A549 (cell line): ENCODE data around the gene SPTLC3. TPM values are rescaled to one million over a fixed set of nuclear protein-coding genes. Genes with fewer than 3 reads are reported as not detected.

Experiments used
- ATAC-seq, 2 experiments: fragments of 200-7000 bp in 1 of 2; fragments of >200 bp in 1 of 2; cut with Nextera tagmentation in 1 of 2; cut with Tn5 transposase in 1 of 2; 3 replicates each; pipeline versions ENCODE4 v1.8.0 to v1.9.1; 2018 to 2020; ENCODE audit warnings: mild to moderate bottlenecking in 1 of 2, moderate library complexity in 1 of 2
- CTCF ChIA-PET: fragments of 300-600 bp; sonication (Branson Sonifier 250); formaldehyde crosslinking; extraction: SDS; loops from one replicate; lab custom pipeline; 2021; ENCODE audit warnings: antibody characterized with exemption, inconsistent platforms; lab: Yijun Ruan, JAX
- POLR2A ChIA-PET: fragments of 350-600 bp; formaldehyde crosslinking; extraction: SDS; loops from one replicate; lab custom pipeline; 2021; ENCODE audit warnings: antibody characterized with exemption, inconsistent platforms; lab: Yijun Ruan, JAX
- DNase-seq, 2 experiments: peaks; one replicate each; pipeline versions ENCODE4 v3.0.0 to v3.0.0-alpha.2; 2011 to 2016; ENCODE audit warnings: low read depth in 1 of 2, low spot score in 1 of 2
- FAIRE-seq: peaks from 2 replicates; lab custom pipeline; 2011; peaks lifted over from hg19 to GRCh38; lab: Jason Lieb, UNC
- H3K27ac ChIP-seq, 2 experiments: fragments of >200 bp; sonication (Bioruptor Twin); formaldehyde crosslinking; 3 replicates each; pipeline ENCODE4 v1.5.1; 2016 to 2017
- H3K4me1 ChIP-seq: fragments of >200 bp; sonication (Bioruptor Twin); formaldehyde crosslinking; 3 replicates; pipeline ENCODE4 v1.6.1; 2016
- H3K4me2 ChIP-seq: fragments of >200 bp; sonication (Bioruptor Twin); formaldehyde crosslinking; 3 replicates; pipeline ENCODE4 v1.6.1; 2016
- H3K4me3 ChIP-seq: fragments of >200 bp; sonication (Bioruptor Twin); formaldehyde crosslinking; 3 replicates; pipeline ENCODE4 v1.5.1; 2016
- H3K9me3 ChIP-seq: fragments of >200 bp; sonication (Bioruptor Twin); formaldehyde crosslinking; 3 replicates; pipeline ENCODE4 v1.6.1; 2016
- BHLHE40 ChIP-seq: IDR thresholded peaks from 2 replicates; pipeline ENCODE4 v1.6.1; 2012; ENCODE audit warnings: low read depth, low read length, inconsistent platforms
- CEBPB ChIP-seq, 2 experiments: fragments of >200 bp in 1 of 2; sonication (Bioruptor Twin) in 1 of 2; formaldehyde crosslinking in 1 of 2; IDR thresholded peaks; 2 replicates each; pipeline ENCODE4 v1.6.1; 2012 to 2016
- CHD2 ChIP-seq: fragments of 150-350 bp; IDR thresholded peaks from 2 replicates; pipeline ENCODE4 v1.6.1; 2014; ENCODE audit warnings: low read length; ENCODE audit not compliant: partially characterized antibody
- EHF ChIP-seq: fragments of 250-450 bp; sonication (Bioruptor Pico); IDR thresholded peaks from 2 replicates; pipeline ENCODE4 v1.5.0; 2020; ENCODE audit warnings: mild to moderate bottlenecking
- EHMT2 ChIP-seq: fragments of 200-600 bp; sonication (generic); IDR thresholded peaks from 2 replicates; pipeline ENCODE4 v1.6.1; 2016; ENCODE audit warnings: antibody characterized with exemption, low read depth, mild to moderate bottlenecking, moderate library complexity
- EP300 ChIP-seq, 2 experiments: fragments of >200 bp; sonication (Bioruptor Twin); formaldehyde crosslinking; IDR thresholded peaks; 2 replicates in 1 of 2; 3 replicates in 1 of 2; pipeline ENCODE4 v1.6.1; 2016 to 2017
- ESRRA ChIP-seq: fragments of 150-350 bp; IDR thresholded peaks from 2 replicates; pipeline ENCODE4 v1.6.1; 2014; ENCODE audit warnings: mild to moderate bottlenecking, low read length, borderline replicate concordance
- FOSB ChIP-seq: fragments of 250-450 bp; sonication (Bioruptor Pico); IDR thresholded peaks from 2 replicates; pipeline ENCODE4 v1.5.0; 2020; ENCODE audit warnings: mild to moderate bottlenecking, moderate library complexity
- HDAC2 ChIP-seq: fragments of 200-600 bp; sonication (generic); IDR thresholded peaks from 2 replicates; pipeline ENCODE4 v1.6.1; 2016
- HEYL ChIP-seq: fragments of 250-450 bp; sonication (Bioruptor Pico); IDR thresholded peaks from 2 replicates; pipeline ENCODE4 v1.8.0; 2021; ENCODE audit warnings: mild to moderate bottlenecking, moderate library complexity
- JUN ChIP-seq, 2 experiments: fragments of >200 bp; sonication (Bioruptor Twin); formaldehyde crosslinking; IDR thresholded peaks; 2 replicates in 1 of 2; 3 replicates in 1 of 2; pipeline ENCODE4 v1.6.1; 2016 to 2017
- KDM1A ChIP-seq: fragments of 200-600 bp; sonication (generic); IDR thresholded peaks from 2 replicates; pipeline ENCODE4 v1.6.1; 2016; ENCODE audit warnings: low read depth, mild to moderate bottlenecking
- MAFK ChIP-seq: fragments of 450-650 bp; IDR thresholded peaks from 2 replicates; pipeline ENCODE4 v1.6.1; 2014; ENCODE audit not compliant: partially characterized antibody
- MYC ChIP-seq: IDR thresholded peaks from 2 replicates; pipeline ENCODE4 v1.6.1; 2012; ENCODE audit warnings: mild to moderate bottlenecking, inconsistent platforms, low read length, improper control_type of control experiment, borderline replicate concordance
- NFE2L2 ChIP-seq: fragments of 150-350 bp; conservative IDR thresholded peaks from 2 replicates; pipeline ENCODE4 v1.6.1; 2014; ENCODE audit warnings: low read length
- NPAS2 ChIP-seq: fragments of 250-450 bp; sonication (Bioruptor Pico); IDR thresholded peaks from 2 replicates; pipeline ENCODE4 v1.8.0; 2022; ENCODE audit warnings: mild to moderate bottlenecking, moderate library complexity, borderline replicate concordance
- POLR2A ChIP-seq: IDR thresholded peaks from 2 replicates; pipeline ENCODE4 v1.6.1; 2012; ENCODE audit warnings: mild to moderate bottlenecking, low read length
- REST ChIP-seq: fragments of 200-600 bp; sonication (generic); IDR thresholded peaks from 2 replicates; pipeline ENCODE4 v1.6.1; 2016; ENCODE audit warnings: antibody characterized with exemption, mild to moderate bottlenecking, moderate library complexity
- RFX5 ChIP-seq: fragments of 450-650 bp; IDR thresholded peaks from 2 replicates; pipeline ENCODE4 v1.7.1; 2014; ENCODE audit warnings: antibody characterized with exemption, mild to moderate bottlenecking, moderate library complexity
- RNF2 ChIP-seq: fragments of 200-600 bp; sonication (generic); IDR thresholded peaks from 2 replicates; pipeline ENCODE4 v1.6.1; 2016; ENCODE audit warnings: low read depth, mild to moderate bottlenecking, antibody characterized with exemption, moderate library complexity, borderline replicate concordance
- SREBF2 ChIP-seq: fragments of 450-650 bp; IDR thresholded peaks from 2 replicates; pipeline ENCODE4 v1.6.1; 2014; ENCODE audit warnings: mild to moderate bottlenecking, moderate library complexity
- USF2 ChIP-seq: fragments of 450-650 bp; IDR thresholded peaks from 2 replicates; pipeline ENCODE4 v1.6.1; 2014; ENCODE audit warnings: antibody characterized with exemption
- ZFP36 ChIP-seq: fragments of 450-650 bp; IDR thresholded peaks from 2 replicates; pipeline ENCODE4 v1.6.1; 2014; ENCODE audit warnings: borderline replicate concordance; ENCODE audit not compliant: partially characterized antibody
- WGBS: methylation state at CpG from one replicate; pipeline ENCODE4 v1.1.6; 2017; ENCODE audit errors: missing lambda C conversion rate; 5-methylcytosine and 5-hydroxymethylcytosine counted together
- polyA plus RNA-seq, 4 experiments: library from polyadenylated mRNA; depleted of rRNA in 3 of 4; stranded (reverse); fragments of >200 nt; fragmentation: RNase III in 1 of 4; extraction: RNeasy Plus Mini Kit Qiagen cat#74134 plus additional on column Dnase treatment in 1 of 4; gene quantifications; 2 replicates in 3 of 4; 3 replicates in 1 of 4; pipeline ENCODE4 v1.2.3, GENCODE V29; 2011 to 2017

The SPTLC3 gene
- polyA plus RNA-seq, 2 of the 4 experiments (the other 2 are of a cell fraction): 0.10 to 0.57 TPM

GRCh38 chr20:13125486-13125885, 116.7 kb downstream of the SPTLC3 start:
- Histone ChIP-seq H3K9me3 (peaks cover 6% of the 10 kb centered on the region; the same call in 1 of the 3 replicates), H3K4me3 (no peak overlapping the region), H3K27ac (no peak overlapping the region), H3K4me1 (no peaks in the 10 kb centered on the region), H3K4me2 (no peak overlapping the region)
- FAIRE-seq (no peak), ATAC-seq (no peak), DNase-seq (no peak)
- CTCF ChIA-PET: interaction anchor here (1.0 to 2.1 kb wide), 3 partner anchors 137 to 421 kb away, joined by 4 to 14 read pairs (median 5); no protein-coding TSS in a partner anchor
- WGBS: 71% methylated on average over 2 of the region's 2 CpGs
- TF ChIP-seq HDAC2: no peak
- TF ChIP-seq HEYL (CRISPR knock-in tag): no peak
- TF ChIP-seq FOSB (CRISPR knock-in tag): no peak
- no peak for TF ChIP-seq POLR2A
- POLR2A ChIA-PET: no interaction called here

- H3K9me3 ChIP-seq: peaks cover 6% of the 10 kb centered on the region; the same call in 1 of the 3 replicates
- ChIA-PET POLR2A (no interaction called here), CTCF (no interaction called here)
- ATAC-seq (no peak), FAIRE-seq (peak; percentile 43), DNase-seq (no peak)
- TF ChIP-seq FOSB (CRISPR knock-in tag) (no peak), CEBPB (IDR thresholded peaks at IDR 0.05) (no peak), MAFK (no peak), REST (no peak)
- no peak overlapping the region for H3K4me2 ChIP-seq
- no peak overlapping the region for H3K4me3 ChIP-seq
- WGBS: 33% methylated on average over 1 of the region's 1 CpG
- H3K27ac ChIP-seq: no peak overlapping the region
- no peaks in the 10 kb centered on the region for H3K4me1 ChIP-seq
Measured at GRCh38 chr20:13128173-13128572, 119.4 kb downstream of the SPTLC3 start.

- ATAC-seq: no peak
- FAIRE-seq: no peak
- no peaks in the 10 kb centered on the region for H3K4me1 ChIP-seq
- CTCF ChIA-PET: interaction anchor here (0.5 to 1.6 kb wide), 6 partner anchors 9 to 417 kb away, joined by 3 to 4 read pairs (median 3); no protein-coding TSS in a partner anchor
- no peak for TF ChIP-seq ZFP36
- no peak for TF ChIP-seq FOSB (CRISPR knock-in tag)
- TF ChIP-seq EP300 (IDR thresholded peaks at IDR 0.05): no peak
- TF ChIP-seq NFE2L2: no peak
- TF ChIP-seq SREBF2: no peak
- TF ChIP-seq ESRRA: no peak
- peaks cover 6% of the 10 kb centered on the region; the same call in 1 of the 3 replicates for H3K9me3 ChIP-seq
- no peak for DNase-seq
- WGBS: 22% methylated on average over 3 of the region's 3 CpGs
- H3K27ac ChIP-seq: no peak overlapping the region
- no peak overlapping the region for H3K4me3 ChIP-seq
- POLR2A ChIA-PET: no interaction called here
- H3K4me2 ChIP-seq: no peak overlapping the region
Measured at GRCh38 chr20:13130061-13130706, 121.4 kb downstream of the SPTLC3 start.

- TF ChIP-seq BHLHE40: no peak
- TF ChIP-seq FOSB (CRISPR knock-in tag): no peak
- TF ChIP-seq CHD2: no peak
- TF ChIP-seq MYC: no peak
- TF ChIP-seq RNF2: no peak
- no peak for TF ChIP-seq KDM1A
- TF ChIP-seq USF2: no peak
- no peak for TF ChIP-seq JUN (IDR thresholded peaks at IDR 0.05)
- no peak for TF ChIP-seq NPAS2 (CRISPR knock-in tag)
- TF ChIP-seq EHMT2: no peak
- no peak for TF ChIP-seq EHF (CRISPR knock-in tag)
- TF ChIP-seq RFX5: no peak
- ATAC-seq (no peak), FAIRE-seq (no peak), DNase-seq (no peak)
- CTCF ChIA-PET: interaction anchor here (0.5 to 2.0 kb wide), 5 partner anchors 9 to 102 kb away, joined by 3 to 5 read pairs (median 3); no protein-coding TSS in a partner anchor
- Histone ChIP-seq H3K27ac (no peak overlapping the region), H3K4me1 (no peaks in the 10 kb centered on the region), H3K9me3 (peaks cover 6% of the 10 kb centered on the region; the same call in 1 of the 3 replicates), H3K4me2 (no peak overlapping the region), H3K4me3 (no peak overlapping the region)
- POLR2A ChIA-PET: no interaction called here
- WGBS: 27% methylated on average over 3 of the region's 3 CpGs
Measured at GRCh38 chr20:13130707-13131103, 121.9 kb downstream of the SPTLC3 start.
